Motor neuron (in vitro differentiated cells): ENCODE results near the gene ZNF445. TPM values are rescaled to one million over a fixed set of nuclear protein-coding genes. Genes with fewer than 3 reads are reported as not detected.
A peak's percentile ranks its signal among the peaks of the same experiment; 100 is the strongest.
"Not testable (repeated sequence)": the region's sequence is repeated elsewhere in the genome, so short reads cannot be mapped to it uniquely, and the experiment has no call there.

Experiments
- ATAC-seq, 8 experiments: fragments of 200-7000 bp; cut with Tn5 transposase; replicated peaks in 6 of 8; 2 replicates each; pipeline ENCODE4 v1.8.0; 2021; ENCODE audit warnings: mild to moderate bottlenecking in 8 of 8, moderate library complexity in 8 of 8
- H3K27ac ChIP-seq, 2 donors: fragments of 250-450 bp; sonication (Bioruptor Pico); 2 replicates each; pipeline ENCODE4 v1.9.0; 2021; ENCODE audit warnings: antibody characterized with exemption in 2 of 2, mild to moderate bottlenecking in 2 of 2, moderate library complexity in 1 of 2
- H3K4me1 ChIP-seq, 2 donors: fragments of 250-450 bp; sonication (Bioruptor Pico); replicated peaks in 1 of 2; 2 replicates each; pipeline ENCODE4 v1.6.1; 2021; ENCODE audit warnings: antibody characterized with exemption in 2 of 2, mild to moderate bottlenecking in 2 of 2, moderate library complexity in 1 of 2
- H3K4me3 ChIP-seq, 5 donors: fragments of 250-450 bp; sonication (Bioruptor Pico); 2 replicates each; pipeline ENCODE4 v1.9.0; 2021; ENCODE audit warnings: antibody characterized with exemption in 5 of 5, mild to moderate bottlenecking in 5 of 5, moderate library complexity in 4 of 5
- WGBS, 10 experiments: fragments of 450-650 bp; shearing (Covaris generic); methylation state at CpG; one replicate each; pipeline ENCODE4 v1.0.0; 2022; 5-methylcytosine and 5-hydroxymethylcytosine counted together
- in situ Hi-C, 9 experiments: fragments of 400-800 bp; cut with MboI; loops; one replicate each; pipeline ENCODE4 v1.15.0; 2021; ENCODE audit warnings: low sequenced_read_pairs in 9 of 9, low pct_unique_long_range_greater_than_20kb in 2 of 9; ENCODE audit not compliant: unreplicated experiment in 9 of 9
- total RNA-seq, 8 experiments: library from RNA; unstranded; fragments of 300-600 nt; gene quantifications; 2 replicates each; pipeline versions ENCODE4 v1.2.3 to v1.2.4, GENCODE V29; 2022

ZNF445 gene
- total RNA-seq, 8 experiments from 2014 or later, result 3.4 to 19.6 (median 15.7) TPM

GRCh38 chr3:44419923-44420650 lies 57.4 kb downstream of the ZNF445 start:
- no peak overlapping the region for H3K4me3 ChIP-seq
- 60 to 100% (median 89%) methylated on average over 1 to 5 of the region's 14 CpGs; no CpG with 5 or more reads in 2 of the 10 experiments for WGBS, 10 experiments
- H3K4me1 ChIP-seq, result no peaks in the 10 kb centered on the region
- no peak for ATAC-seq
- in situ Hi-C loops, result no loop called here
- no peak overlapping the region for H3K27ac ChIP-seq

GRCh38 chr3:44419116-44419922 lies 58.2 kb downstream of the ZNF445 start:
- WGBS, 10 experiments, result 95 to 100% (median 98%) methylated on average over 1 to 5 of the region's 11 CpGs; no CpG with 5 or more reads in 6 of the 10 experiments
- no peak overlapping the region for H3K27ac ChIP-seq
- in situ Hi-C loops, result no loop called here
- no peak for ATAC-seq
- no peaks in the 10 kb centered on the region for H3K4me1 ChIP-seq
- H3K4me3 ChIP-seq, result no peak overlapping the region

DNA sequence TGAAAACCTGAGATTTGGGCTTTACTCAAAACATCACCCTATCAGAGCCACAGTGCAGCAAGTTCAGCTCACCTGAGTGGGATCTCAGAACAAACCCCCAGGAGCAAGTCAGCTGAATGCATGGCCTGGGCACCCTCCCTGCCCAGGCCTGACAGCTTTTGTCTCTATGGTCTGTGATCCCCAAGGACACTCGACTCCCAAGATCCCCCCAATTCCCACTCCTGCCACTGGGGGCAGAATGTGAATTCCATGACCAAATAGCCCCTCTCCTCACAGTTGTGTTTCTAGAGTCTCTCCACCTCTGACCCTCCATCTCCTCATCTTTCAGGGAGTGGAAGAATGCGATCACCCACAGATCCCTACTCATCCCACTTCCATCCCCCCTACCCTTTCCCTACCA lies 58.9 kb downstream of the ZNF445 start:
- in situ Hi-C loops, result no loop called here
- Histone ChIP-seq H3K4me1 (no peaks in the 10 kb centered on the region), H3K4me3 (no peak overlapping the region), H3K27ac (no peak overlapping the region)
- no peak for ATAC-seq
- 17 to 100% (median 100%) methylated on average over 1 of the region's 2 CpGs; no CpG with 5 or more reads in 7 of the 10 experiments for WGBS, 10 experiments

DNA sequence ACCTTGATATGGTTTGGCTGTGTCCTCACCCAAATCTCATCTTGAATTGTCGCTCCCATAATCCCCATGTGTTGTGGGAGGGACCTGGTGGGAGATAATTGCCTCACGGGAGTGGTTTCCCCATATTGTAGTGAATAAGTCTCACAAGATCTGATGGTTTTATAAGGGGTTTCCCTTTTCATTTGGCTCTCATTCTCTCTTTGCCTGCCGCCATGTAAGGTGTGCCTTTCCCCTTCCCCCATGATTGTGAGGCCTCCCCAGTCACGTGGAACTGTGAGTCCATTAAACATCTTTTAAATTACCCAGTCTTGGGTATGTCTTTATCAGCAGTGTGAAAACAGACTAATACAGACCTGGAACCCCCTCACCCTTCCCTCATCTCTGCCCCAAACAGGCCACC lies 59.4 kb downstream of the ZNF445 start:
- ATAC-seq, H3K4me3 ChIP-seq, H3K27ac ChIP-seq, H3K4me1 ChIP-seq, in situ Hi-C loops: not testable (repeated sequence)
- 31 to 92% (median 69%) methylated on average over 1 to 3 of the region's 4 CpGs; no CpG with 5 or more reads in 6 of the 10 experiments for WGBS, 10 experiments

DNA sequence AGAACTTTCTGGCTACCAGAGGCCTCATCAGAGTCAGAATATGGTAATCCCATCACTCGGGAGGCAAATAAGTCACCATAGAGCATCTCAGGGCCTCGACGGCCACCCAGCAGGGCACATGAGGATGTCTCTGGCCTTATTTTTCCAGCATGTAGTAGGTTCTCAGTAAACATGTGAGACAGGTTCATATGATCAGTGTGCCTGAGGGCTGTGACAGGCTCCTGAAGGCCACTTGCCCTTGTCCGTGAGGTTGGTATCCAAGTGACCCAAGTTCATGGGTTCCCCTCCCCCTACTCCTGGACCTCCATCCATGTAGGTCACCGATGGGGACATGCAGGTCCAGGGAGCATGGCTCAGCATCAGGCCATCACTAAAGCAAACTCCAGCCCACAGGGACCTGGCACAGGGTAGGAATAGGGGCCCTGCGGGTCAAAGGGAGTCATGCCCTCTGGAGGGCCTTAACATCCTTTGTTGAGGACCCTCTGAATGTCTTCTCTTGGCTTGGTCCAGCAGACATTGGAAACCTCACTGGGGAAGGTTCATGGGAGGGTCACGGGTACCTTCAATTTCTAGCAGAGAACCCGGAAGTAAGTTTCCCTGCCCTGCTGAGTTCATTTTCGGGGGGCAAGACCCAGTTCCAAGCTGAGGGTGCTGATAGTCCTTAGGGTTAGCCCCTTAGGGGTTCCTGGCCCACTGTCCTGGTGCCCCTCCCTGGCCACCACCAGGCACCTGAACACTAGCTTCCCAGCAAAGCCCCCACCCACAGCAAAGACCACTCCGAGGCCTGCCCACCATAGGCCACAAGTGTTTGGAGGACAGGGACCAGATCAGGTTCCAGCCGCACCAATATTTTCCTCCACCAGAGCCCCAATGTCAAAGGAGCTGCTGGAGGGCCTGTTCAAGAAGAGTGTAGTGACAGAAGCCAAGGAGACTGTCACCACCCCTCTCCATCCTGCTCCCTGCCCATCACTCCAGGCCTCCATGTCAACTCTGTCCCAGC lies 61.1 kb downstream of the ZNF445 start:
- Histone ChIP-seq H3K4me3 (no peak overlapping the region), H3K27ac (no peak overlapping the region), H3K4me1 (no peaks in the 10 kb centered on the region)
- in situ Hi-C loops, result no loop called here
- WGBS, 10 experiments, result 50 to 100% (median 90%) methylated on average over 2 to 7 of the region's 11 CpGs; no CpG with 5 or more reads in 3 of the 10 experiments
- no peak for ATAC-seq

GRCh38 chr3:44415421-44415820 lies 62.0 kb downstream of the ZNF445 start:
- in situ Hi-C loops, result no loop called here
- no peak for ATAC-seq
- Histone ChIP-seq H3K4me1 (no peaks in the 10 kb centered on the region), H3K27ac (no peak overlapping the region), H3K4me3 (no peak overlapping the region)
- 60 to 100% (median 92%) methylated on average over 1 to 7 of the region's 11 CpGs; no CpG with 5 or more reads in 6 of the 10 experiments for WGBS, 10 experiments

DNA sequence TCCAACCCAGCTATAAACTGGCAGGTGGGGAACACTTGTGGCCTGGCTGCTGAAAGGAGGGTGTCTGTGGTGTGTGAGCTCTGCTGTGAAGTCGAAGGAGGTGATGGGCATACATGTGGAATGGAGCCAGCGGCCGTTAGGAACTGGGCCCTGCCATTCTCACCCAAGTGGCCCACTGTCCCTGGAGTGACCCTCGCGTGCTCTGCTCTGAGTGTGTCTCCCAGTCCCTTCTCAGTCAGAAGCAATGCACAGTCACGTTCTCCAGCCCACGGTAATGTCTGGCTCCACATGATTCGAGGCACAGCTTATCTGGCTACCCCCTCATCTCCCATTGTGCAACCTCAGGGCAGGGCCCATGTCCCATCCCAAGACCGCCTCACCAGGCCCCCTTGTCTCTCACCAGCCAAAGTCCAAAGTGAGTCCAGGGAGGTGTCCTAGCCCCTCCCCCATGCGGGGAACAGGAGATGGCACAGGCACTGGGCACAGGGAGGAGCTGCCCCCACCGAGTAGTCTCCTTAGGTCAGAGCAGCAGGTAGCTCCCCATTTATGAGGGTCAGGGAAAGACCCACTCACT lies 62.9 kb downstream of the ZNF445 start:
- H3K27ac ChIP-seq, result no peak overlapping the region
- 20 to 100% (median 82%) methylated on average over 1 to 8 of the region's 11 CpGs; no CpG with 5 or more reads in 4 of the 10 experiments for WGBS, 10 experiments
- in situ Hi-C loops, result no loop called here
- no peaks in the 10 kb centered on the region for H3K4me1 ChIP-seq
- H3K4me3 ChIP-seq, result no peak overlapping the region
- ATAC-seq, result no peak

GRCh38 chr3:44412365-44412764 lies 65.1 kb downstream of the ZNF445 start:
- Histone ChIP-seq H3K4me3 (no peak overlapping the region), H3K4me1 (no peaks in the 10 kb centered on the region), H3K27ac (no peak overlapping the region)
- ATAC-seq, result no peak
- WGBS, 10 experiments, result 40 to 100% methylated on average over 1 to 3 of the region's 10 CpGs; no CpG with 5 or more reads in 8 of the 10 experiments
- in situ Hi-C loops, result no loop called here

GRCh38 chr3:44411031-44411645 lies 66.3 kb downstream of the ZNF445 start:
- no peaks in the 10 kb centered on the region for H3K4me1 ChIP-seq
- H3K4me3 ChIP-seq, result no peak overlapping the region
- WGBS, 10 experiments, result 67 to 100% (median 80%) methylated on average over 1 to 5 of the region's 11 CpGs; no CpG with 5 or more reads in 3 of the 10 experiments
- H3K27ac ChIP-seq, result no peak overlapping the region
- ATAC-seq, result peak in 1 of 8 experiments; percentile 48
- in situ Hi-C loops, result no loop called here

- H3K4me3 ChIP-seq, result no peak overlapping the region
- in situ Hi-C loops, result no loop called here
- 80 to 86% methylated on average over 2 to 3 of the region's 4 CpGs; no CpG with 5 or more reads in 8 of the 10 experiments for WGBS, 10 experiments
- no peaks in the 10 kb centered on the region for H3K4me1 ChIP-seq
- no peak for ATAC-seq
- H3K27ac ChIP-seq, result no peak overlapping the region
These were observed 67.6 kb downstream of the ZNF445 start for GRCh38 chr3:44409640-44410410.

DNA sequence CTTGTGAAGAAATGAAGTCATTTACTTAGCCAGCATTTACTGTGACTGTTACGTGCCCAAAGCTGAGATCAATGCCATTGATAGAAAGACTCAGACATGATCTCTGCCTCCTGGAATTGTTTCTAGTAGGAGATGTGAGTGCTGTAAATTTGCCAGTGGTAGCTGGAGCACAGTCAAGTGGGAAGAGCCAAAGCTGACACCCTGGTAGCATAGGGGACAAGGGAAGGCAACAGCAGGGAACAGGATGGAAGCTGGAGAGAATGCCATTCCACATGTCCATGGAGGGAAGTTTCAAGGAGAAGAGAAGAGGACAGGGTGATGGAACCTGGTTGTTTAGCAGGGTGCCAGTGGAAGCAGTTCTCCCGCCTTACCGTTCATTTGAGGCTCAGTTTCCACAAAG lies 74.9 kb downstream of the ZNF445 start:
- in situ Hi-C loops, result no loop called here
- Histone ChIP-seq H3K4me1 (no peaks in the 10 kb centered on the region), H3K4me3 (no peak overlapping the region), H3K27ac (no peak overlapping the region)
- 57 to 100% (median 100%) methylated on average over 1 to 3 of the region's 3 CpGs; no CpG with 5 or more reads in 3 of the 10 experiments for WGBS, 10 experiments
- ATAC-seq, result no peak
